Left cardiac atrium (tissue), 4 donors: ENCODE data around the gene CLEC18A. TPM values are rescaled to one million over a fixed set of nuclear protein-coding genes. Genes with fewer than 3 reads are reported as not detected.
A peak's percentile ranks its signal among the peaks of the same experiment; 100 is the strongest.
"Not testable (repeated sequence)": the region's sequence is repeated elsewhere in the genome, so short reads cannot be mapped to it uniquely, and the experiment has no call there.

ENCODE experiments used
- ATAC-seq, 2 donors: fragments of 200-7000 bp; cut with Tn5 transposase; one replicate each; pipeline ENCODE4 v1.9.1; 2020; ENCODE audit warnings: mild to moderate bottlenecking in 2 of 2, moderate library complexity in 2 of 2
- DNase-seq: peaks from one replicate; pipeline ENCODE4 v3.0.0-alpha.2; 2020
- intact Hi-C, 2 donors: fragments of 100-400 bp; cut with DNase I; formaldehyde crosslinking; loops; one replicate each; pipeline versions ENCODE4 v1.14.1 to v1.15.1; 2022 to 2023
- total RNA-seq, 2 donors: library from RNA; stranded (reverse); fragmentation: NEBNext Ultra II Directional; extraction: Animal tissue kit (Norgen Biotek cat#: 25700); gene quantifications; one replicate each; pipeline ENCODE4 v1.2.1, GENCODE V29; 2021
- donor health status: DM: no; HTN: yes; CAD: no.
- donor health status: DM: no; HTN: yes; CAD: no; lungs with severe emphysema.
- donor health status: DM: yes; HTN: yes; CAD: no.
- donor health status: Dilated cardiomyopathy.

The CLEC18A gene
- total RNA-seq, 2 donors from 2014 or later = 0.21 to 0.24 TPM

- intact Hi-C loops = no loop called here
- DNase-seq (no peak), ATAC-seq (peak in 1 of 2 donors; percentile 28)
Measured at GRCh38 chr16:69942099-69942491, 9.0 kb upstream of the CLEC18A start.

- intact Hi-C loops = no loop called here
- ATAC-seq (no peak), DNase-seq (no peak)
Measured at GRCh38 chr16:69942627-69943170, 8.4 kb upstream of the CLEC18A start.

GRCh38 chr16:69943241-69944036 is 7.7 kb upstream of the CLEC18A start:
- DNase-seq, ATAC-seq, intact Hi-C loops: not testable (repeated sequence)

GRCh38 chr16:69950411-69950810 is 723 bp upstream of the CLEC18A start:
- intact Hi-C loops, ATAC-seq, DNase-seq: not testable (repeated sequence)

- ATAC-seq, intact Hi-C loops: not testable (repeated sequence)
Measured at GRCh38 chr16:69951672-69952031, 518 bp downstream of the CLEC18A start.

GRCh38 chr16:69952116-69952515 is 982 bp downstream of the CLEC18A start:
- DNase-seq, intact Hi-C loops, ATAC-seq: not testable (repeated sequence)

More at GRCh38 chr16:69951672-69952031, 518 bp downstream of the CLEC18A start:
- not testable (repeated sequence) for DNase-seq

- DNase-seq, ATAC-seq, intact Hi-C loops: not testable (repeated sequence)
Measured at GRCh38 chr16:69952572-69953355, 1.6 kb downstream of the CLEC18A start.

- ATAC-seq, DNase-seq, intact Hi-C loops: not testable (repeated sequence)
Measured at GRCh38 chr16:69954241-69954640, 3.1 kb downstream of the CLEC18A start.

- ATAC-seq, intact Hi-C loops, DNase-seq: not testable (repeated sequence)
Measured at GRCh38 chr16:69963312-69963711, 12.2 kb downstream of the CLEC18A start.

- intact Hi-C loops = not testable (repeated sequence)
- DNase-seq = peak; percentile 77
- peak; percentile 76 to 96 for ATAC-seq
Measured at GRCh38 chr16:69964960-69965660, 14.0 kb downstream of the CLEC18A start.

GRCh38 chr16:69965661-69966054 is 14.5 kb downstream of the CLEC18A start:
- intact Hi-C loops, DNase-seq: not testable (repeated sequence)
- peak; percentile 55 to 75 for ATAC-seq

GRCh38 chr16:69967688-69968087 is 16.6 kb downstream of the CLEC18A start:
- DNase-seq, ATAC-seq, intact Hi-C loops: not testable (repeated sequence)

GRCh38 chr16:69968125-69968524 is 17.0 kb downstream of the CLEC18A start:
- intact Hi-C loops, DNase-seq, ATAC-seq: not testable (repeated sequence)

GRCh38 chr16:69969657-69970056 is 18.5 kb downstream of the CLEC18A start:
- ATAC-seq, intact Hi-C loops, DNase-seq: not testable (repeated sequence)

- ATAC-seq, intact Hi-C loops, DNase-seq: not testable (repeated sequence)
Measured at GRCh38 chr16:69972120-69972519, 21.0 kb downstream of the CLEC18A start.

- DNase-seq, intact Hi-C loops: not testable (repeated sequence)
Measured at GRCh38 chr16:69972935-69973334, 21.8 kb downstream of the CLEC18A start.

GRCh38 chr16:69985196-69985595 is 34.1 kb downstream of the CLEC18A start:
- intact Hi-C loops, ATAC-seq, DNase-seq: not testable (repeated sequence)

More at GRCh38 chr16:69972935-69973334, 21.8 kb downstream of the CLEC18A start:
- not testable (repeated sequence) for ATAC-seq

- ATAC-seq, intact Hi-C loops, DNase-seq: not testable (repeated sequence)
Measured at GRCh38 chr16:69997956-69998355, 46.8 kb downstream of the CLEC18A start.

- DNase-seq, intact Hi-C loops, ATAC-seq: not testable (repeated sequence)
Measured at GRCh38 chr16:69999801-70000200, 48.7 kb downstream of the CLEC18A start.
